ENCODE data around the gene ELN.

ELN gene

DNA sequence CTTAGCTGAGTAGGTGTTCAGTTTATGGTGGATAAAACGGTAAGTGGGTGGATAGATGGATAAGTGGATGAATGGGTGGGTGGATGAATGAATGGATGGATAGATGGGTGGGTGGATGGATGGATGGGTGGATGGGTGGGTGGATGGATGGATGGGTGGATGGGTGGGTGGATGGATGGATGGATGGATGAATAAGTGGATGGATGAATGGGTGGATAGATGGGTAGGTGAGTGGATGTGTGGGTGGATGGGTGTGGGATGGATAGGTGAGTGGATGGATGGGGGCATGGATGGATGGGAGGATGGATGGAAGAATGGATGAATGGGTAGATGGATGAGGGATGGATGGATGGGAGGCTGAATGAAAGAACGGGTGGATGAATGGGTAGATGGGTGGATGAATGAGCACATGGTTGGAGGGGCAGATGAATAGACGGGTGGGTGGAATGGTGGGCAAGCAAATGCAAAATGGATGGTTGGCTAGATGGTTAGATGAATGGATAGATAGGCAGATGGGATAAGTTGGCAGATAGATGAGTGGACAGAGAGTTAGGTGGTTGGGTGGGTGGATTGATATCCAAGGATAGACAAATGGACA, 25.7 kb downstream of the ELN start:
- DNase-seq = no peak
- TF ChIP-seq, protein P1, sequence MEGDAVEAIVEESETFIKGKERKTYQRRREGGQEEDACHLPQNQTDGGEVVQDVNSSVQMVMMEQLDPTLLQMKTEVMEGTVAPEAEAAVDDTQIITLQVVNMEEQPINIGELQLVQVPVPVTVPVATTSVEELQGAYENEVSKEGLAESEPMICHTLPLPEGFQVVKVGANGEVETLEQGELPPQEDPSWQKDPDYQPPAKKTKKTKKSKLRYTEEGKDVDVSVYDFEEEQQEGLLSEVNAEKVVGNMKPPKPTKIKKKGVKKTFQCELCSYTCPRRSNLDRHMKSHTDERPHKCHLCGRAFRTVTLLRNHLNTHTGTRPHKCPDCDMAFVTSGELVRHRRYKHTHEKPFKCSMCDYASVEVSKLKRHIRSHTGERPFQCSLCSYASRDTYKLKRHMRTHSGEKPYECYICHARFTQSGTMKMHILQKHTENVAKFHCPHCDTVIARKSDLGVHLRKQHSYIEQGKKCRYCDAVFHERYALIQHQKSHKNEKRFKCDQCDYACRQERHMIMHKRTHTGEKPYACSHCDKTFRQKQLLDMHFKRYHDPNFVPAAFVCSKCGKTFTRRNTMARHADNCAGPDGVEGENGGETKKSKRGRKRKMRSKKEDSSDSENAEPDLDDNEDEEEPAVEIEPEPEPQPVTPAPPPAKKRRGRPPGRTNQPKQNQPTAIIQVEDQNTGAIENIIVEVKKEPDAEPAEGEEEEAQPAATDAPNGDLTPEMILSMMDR (IDR thresholded peaks at IDR 0.05; ENCODE audit: low read depth, low read length, missing control alignments) = no peak
- peaks cover 2% of the 10 kb centered on the region for H3K27me3 ChIP-seq (replicated peaks)

DNA sequence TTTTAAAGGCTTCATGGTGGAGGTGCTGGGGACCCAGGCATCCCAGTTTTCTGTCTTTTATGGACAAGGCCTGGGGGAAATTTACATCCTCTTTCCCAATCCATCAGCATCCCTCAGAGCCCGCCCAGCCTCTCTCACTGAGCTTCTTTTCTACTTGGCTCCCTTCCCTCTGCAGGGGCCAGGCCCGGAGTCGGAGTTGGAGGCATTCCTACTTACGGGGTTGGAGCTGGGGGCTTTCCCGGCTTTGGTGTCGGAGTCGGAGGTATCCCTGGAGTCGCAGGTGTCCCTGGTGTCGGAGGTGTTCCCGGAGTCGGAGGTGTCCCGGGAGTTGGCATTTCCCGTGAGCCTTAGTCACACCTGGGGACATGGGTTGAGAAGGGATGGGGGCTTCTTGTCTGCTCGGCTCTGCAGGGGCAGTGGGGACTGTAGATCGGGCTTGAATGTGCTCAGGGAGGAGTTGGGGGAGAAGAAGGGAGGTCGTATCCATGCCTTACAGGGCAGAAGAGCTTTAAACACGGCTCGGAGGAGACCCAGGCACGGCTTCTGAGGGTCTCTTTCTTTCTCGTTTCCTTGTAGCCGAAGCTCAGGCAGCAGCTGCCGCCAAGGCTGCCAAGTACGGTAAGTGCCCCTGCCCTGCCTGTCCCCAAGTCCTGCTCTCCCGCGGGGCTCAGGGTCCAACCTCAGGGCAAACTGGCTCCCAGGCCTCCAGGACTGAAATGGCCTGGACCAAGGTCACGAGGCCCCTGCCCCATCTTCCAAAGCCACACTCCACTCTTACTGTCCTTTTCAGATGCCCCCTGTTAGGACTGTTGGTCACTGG, 28.3 kb downstream of the ELN start:
- in situ Hi-C loops (cut with HindIII; ENCODE audit: low pct_ligation_motif_present, low sequenced_read_pairs) = loop anchor here (25.0 kb wide), 1 partner anchor 356 kb away; no protein-coding TSS in a partner anchor
- no peak for DNase-seq
- no peaks in the 10 kb centered on the region for H3K36me3 ChIP-seq (replicated peaks)

More for the DNA sequence above, 25.7 kb downstream of the ELN start:
- Histone ChIP-seq H3K4me3 (ENCODE audit: low read depth, low read length) (no peak overlapping the region), H3K36me3 (replicated peaks) (no peaks in the 10 kb centered on the region), H3K27ac (no peak overlapping the region)
- in situ Hi-C loops (cut with HindIII; ENCODE audit: low pct_ligation_motif_present, low sequenced_read_pairs) = loop anchor here (25.0 kb wide), 1 partner anchor 359 kb away; no protein-coding TSS in a partner anchor

DNA sequence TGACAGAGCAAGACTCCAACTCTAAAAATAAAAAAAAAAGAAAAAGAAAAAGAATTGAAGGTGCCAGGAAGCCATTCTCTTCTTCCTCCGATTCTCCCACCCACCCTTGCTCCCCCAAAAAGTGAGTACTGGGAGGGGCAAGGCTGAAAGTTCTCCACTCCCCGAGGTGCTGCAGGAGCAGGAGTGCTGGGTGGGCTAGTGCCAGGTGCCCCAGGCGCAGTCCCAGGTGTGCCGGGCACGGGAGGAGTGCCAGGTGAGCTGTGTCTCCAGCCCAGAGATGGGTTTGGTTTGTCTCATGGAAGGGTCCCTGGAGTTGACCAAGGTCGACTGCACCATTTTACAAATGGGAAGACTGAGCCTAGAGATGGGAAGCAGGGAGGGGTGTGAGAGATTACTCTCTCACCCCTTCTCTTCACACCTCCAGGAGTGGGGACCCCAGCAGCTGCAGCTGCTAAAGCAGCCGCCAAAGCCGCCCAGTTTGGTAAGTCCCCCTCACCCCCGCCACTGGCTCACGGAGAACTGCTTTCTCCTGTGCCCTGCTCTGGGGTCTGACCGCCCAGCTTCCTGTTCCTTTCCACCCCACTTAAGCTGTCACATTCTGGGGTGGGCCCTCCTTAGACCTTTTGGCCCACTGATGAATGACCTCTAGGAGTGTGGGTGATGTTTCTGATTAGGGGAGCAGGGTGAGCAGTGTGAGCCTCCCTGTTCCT, 29.4 kb downstream of the ELN start:
- H3K4me3 ChIP-seq (ENCODE audit: low read depth, low read length) = no peak overlapping the region
- DNase-seq = no peak
- H3K27me3 ChIP-seq (replicated peaks) = peaks cover 2% of the 10 kb centered on the region
- no peak overlapping the region for H3K27ac ChIP-seq
- H3K36me3 ChIP-seq (replicated peaks) = no peaks in the 10 kb centered on the region
- in situ Hi-C loops (cut with HindIII; ENCODE audit: low pct_ligation_motif_present, low sequenced_read_pairs) = loop anchor here (25.0 kb wide), 1 partner anchor 355 kb away; no protein-coding TSS in a partner anchor
- TF ChIP-seq, protein P1 (IDR thresholded peaks at IDR 0.05; ENCODE audit: low read depth, low read length, missing control alignments) = no peak

More for the DNA sequence above, 28.3 kb downstream of the ELN start:
- Histone ChIP-seq H3K4me3 (ENCODE audit: low read depth, low read length) (no peak overlapping the region), H3K27me3 (replicated peaks) (peaks cover 2% of the 10 kb centered on the region), H3K27ac (no peak overlapping the region)
- TF ChIP-seq, protein P1 (IDR thresholded peaks at IDR 0.05; ENCODE audit: low read depth, low read length, missing control alignments) = no peak

DNA sequence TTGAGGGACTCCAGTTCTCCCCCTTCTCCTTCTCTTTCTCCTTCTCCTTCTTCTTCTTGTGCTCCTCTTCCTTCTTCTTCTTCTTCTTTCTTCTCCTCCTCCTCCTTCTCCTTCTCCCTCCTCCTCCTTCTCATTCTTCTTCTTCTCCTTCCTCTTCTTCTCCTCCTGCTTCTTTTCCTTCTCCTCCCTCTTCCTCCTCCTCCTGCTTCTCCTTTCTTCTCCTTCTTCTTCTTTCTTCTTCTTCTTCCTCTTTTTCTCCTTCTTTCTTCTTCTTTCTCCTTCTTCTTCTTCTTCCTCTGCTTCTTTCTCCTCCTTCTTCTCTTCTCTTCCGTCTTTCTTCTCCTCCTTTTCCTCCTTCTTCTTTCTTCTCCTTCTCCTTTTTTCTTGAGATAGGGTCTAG, 30.0 kb downstream of the ELN start:
- no peak overlapping the region for H3K4me3 ChIP-seq (ENCODE audit: low read depth, low read length)
- no peak overlapping the region for H3K27ac ChIP-seq
- in situ Hi-C loops (cut with HindIII; ENCODE audit: low pct_ligation_motif_present, low sequenced_read_pairs) = loop anchor here (25.0 kb wide), 1 partner anchor 354 kb away; no protein-coding TSS in a partner anchor
- peaks cover 1% of the 10 kb centered on the region for H3K27me3 ChIP-seq (replicated peaks)
- H3K36me3 ChIP-seq (replicated peaks) = no peaks in the 10 kb centered on the region
- TF ChIP-seq, protein P1 (IDR thresholded peaks at IDR 0.05; ENCODE audit: low read depth, low read length, missing control alignments) = no peak
- DNase-seq = no peak

DNA sequence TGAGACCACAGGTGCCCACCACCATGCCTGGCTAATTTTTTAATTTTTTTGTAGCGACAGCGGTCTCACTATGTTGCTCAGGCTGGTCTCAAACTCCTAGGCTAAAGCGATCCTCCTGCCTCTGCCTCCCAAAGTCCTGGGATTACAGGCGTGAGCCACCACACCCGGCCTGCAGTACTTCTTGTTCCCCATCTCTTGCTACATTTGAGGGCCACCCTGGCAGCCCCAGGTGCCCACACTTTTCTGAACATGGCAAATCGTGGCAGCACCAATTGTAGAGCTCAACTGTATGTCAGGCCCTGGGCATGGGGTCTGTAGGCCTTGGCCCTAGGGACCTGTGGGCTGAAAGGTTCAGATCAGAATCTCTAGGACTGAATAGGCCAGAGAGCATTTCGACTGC, 30.5 kb downstream of the ELN start:
- in situ Hi-C loops (cut with HindIII; ENCODE audit: low pct_ligation_motif_present, low sequenced_read_pairs) = loop anchor here (25.0 kb wide), 1 partner anchor 354 kb away; no protein-coding TSS in a partner anchor
- Histone ChIP-seq H3K36me3 (replicated peaks) (no peaks in the 10 kb centered on the region), H3K27me3 (replicated peaks) (no peaks in the 10 kb centered on the region), H3K27ac (no peak overlapping the region), H3K4me3 (ENCODE audit: low read depth, low read length) (no peak overlapping the region)
- TF ChIP-seq, protein P1 (IDR thresholded peaks at IDR 0.05; ENCODE audit: low read depth, low read length, missing control alignments) = no peak
- DNase-seq = no peak

Measured in brain microvascular endothelial cell (primary cell).